SK-N-SH treated with all-trans-retinoic acid at 6 μM for 48 hours (cell line): Measurements from ENCODE around the gene C10orf143.
"Not testable (repeated sequence)": the region's sequence is repeated elsewhere in the genome, so short reads cannot be mapped to it uniquely, and the experiment has no call there.

Experiments used
- ATAC-seq: fragments of 200-7000 bp; cut with Tn5 transposase; 3 replicates; pipeline ENCODE4 v1.9.1; 2020; ENCODE audit warnings: mild to moderate bottlenecking, moderate library complexity
- ARNTL ChIP-seq: fragments of 450-650 bp; formaldehyde crosslinking; IDR thresholded peaks from 2 replicates; pipeline ENCODE4 v1.5.0; 2020; ENCODE audit warnings: low read depth, mild to moderate bottlenecking, moderate library complexity, borderline replicate concordance
- BACH2 ChIP-seq: fragments of 250-450 bp; sonication (Bioruptor Pico); IDR thresholded peaks from 2 replicates; pipeline ENCODE4 v1.9.0; 2021; ENCODE audit warnings: mild to moderate bottlenecking, borderline replicate concordance
- CSDC2 ChIP-seq: fragments of 250-450 bp; sonication (Bioruptor Pico); IDR thresholded peaks from 2 replicates; pipeline ENCODE4 v1.5.0; 2020; ENCODE audit warnings: mild to moderate bottlenecking, moderate library complexity
- ESRRG ChIP-seq: fragments of 250-450 bp; sonication (Bioruptor Pico); IDR thresholded peaks from 2 replicates; pipeline ENCODE4 v1.6.1; 2021; ENCODE audit warnings: mild to moderate bottlenecking
- GLIS3 ChIP-seq: fragments of 250-450 bp; sonication (Bioruptor Pico); IDR thresholded peaks from 2 replicates; pipeline ENCODE4 v1.5.0; 2020; ENCODE audit warnings: mild to moderate bottlenecking, moderate library complexity
- ISL1 ChIP-seq: fragments of 250-450 bp; sonication (Bioruptor Pico); IDR thresholded peaks from 2 replicates; pipeline ENCODE4 v2.1.2; 2022; ENCODE audit warnings: mild to moderate bottlenecking, moderate library complexity
- OSR1 ChIP-seq: fragments of 250-450 bp; sonication (Bioruptor Pico); IDR thresholded peaks from 2 replicates; pipeline ENCODE4 v1.8.0; 2022; ENCODE audit warnings: moderate library complexity, mild to moderate bottlenecking, inconsistent platforms
- PPARA ChIP-seq: fragments of 250-450 bp; sonication (Bioruptor Pico); IDR thresholded peaks from 2 replicates; pipeline ENCODE4 v1.5.0; 2020; ENCODE audit warnings: mild to moderate bottlenecking, borderline replicate concordance
- RARB ChIP-seq: fragments of 250-450 bp; sonication (Bioruptor Pico); IDR thresholded peaks from 2 replicates; pipeline ENCODE4 v1.8.0; 2021; ENCODE audit warnings: mild to moderate bottlenecking, moderate library complexity
- SNAI2 ChIP-seq: fragments of 250-450 bp; sonication (Bioruptor Pico); IDR thresholded peaks from 2 replicates; pipeline ENCODE4 v1.5.0; 2020; ENCODE audit warnings: mild to moderate bottlenecking, moderate library complexity
- TCF4 ChIP-seq: fragments of 250-450 bp; sonication (Bioruptor Pico); IDR thresholded peaks from 2 replicates; pipeline ENCODE4 v1.8.0; 2021; ENCODE audit warnings: mild to moderate bottlenecking, moderate library complexity, borderline replicate concordance
- TOX ChIP-seq: fragments of 250-450 bp; sonication (Bioruptor Pico); IDR thresholded peaks from 2 replicates; pipeline ENCODE4 v1.8.0; 2021; ENCODE audit warnings: mild to moderate bottlenecking, moderate library complexity, borderline replicate concordance
- ZC3H10 ChIP-seq: fragments of 250-450 bp; sonication (Bioruptor Pico); IDR thresholded peaks from 2 replicates; pipeline ENCODE4 v1.5.1; 2021; ENCODE audit warnings: mild to moderate bottlenecking, moderate library complexity
- ZNF565 ChIP-seq: fragments of 450-650 bp; formaldehyde crosslinking; conservative IDR thresholded peaks from 2 replicates; pipeline ENCODE4 v1.5.0; 2020; ENCODE audit warnings: low read depth, mild to moderate bottlenecking, moderate library complexity
- ZNF70 ChIP-seq: fragments of 450-650 bp; formaldehyde crosslinking; IDR thresholded peaks from 2 replicates; pipeline ENCODE4 v1.5.0; 2020; ENCODE audit warnings: mild to moderate bottlenecking, moderate library complexity
- ZNF8 ChIP-seq: fragments of 450-650 bp; formaldehyde crosslinking; IDR thresholded peaks from 2 replicates; pipeline ENCODE4 v1.5.0; 2020; ENCODE audit warnings: mild to moderate bottlenecking, moderate library complexity
- TF ChIP-seq, protein P1 (sequence below): fragments of 250-450 bp; sonication (Bioruptor Pico); IDR thresholded peaks from 2 replicates; pipeline ENCODE4 v1.5.1; 2020; ENCODE audit warnings: low read depth, mild to moderate bottlenecking, moderate library complexity
- TF ChIP-seq, protein P2 (sequence below): fragments of 250-450 bp; sonication (Bioruptor Pico); IDR thresholded peaks from 2 replicates; pipeline ENCODE4 v1.8.0; 2021; ENCODE audit warnings: low read depth, mild to moderate bottlenecking, moderate library complexity, borderline replicate concordance
- TF ChIP-seq, protein P3 (sequence below): fragments of 250-450 bp; sonication (Bioruptor Pico); IDR thresholded peaks from 2 replicates; pipeline ENCODE4 v1.5.1; 2021; ENCODE audit warnings: mild to moderate bottlenecking, moderate library complexity
- TF ChIP-seq, protein P4 (sequence below): fragments of 250-450 bp; sonication (Bioruptor Pico); IDR thresholded peaks from 2 replicates; pipeline ENCODE4 v1.5.0; 2020; ENCODE audit warnings: mild to moderate bottlenecking, moderate library complexity

The C10orf143 gene

DNA sequence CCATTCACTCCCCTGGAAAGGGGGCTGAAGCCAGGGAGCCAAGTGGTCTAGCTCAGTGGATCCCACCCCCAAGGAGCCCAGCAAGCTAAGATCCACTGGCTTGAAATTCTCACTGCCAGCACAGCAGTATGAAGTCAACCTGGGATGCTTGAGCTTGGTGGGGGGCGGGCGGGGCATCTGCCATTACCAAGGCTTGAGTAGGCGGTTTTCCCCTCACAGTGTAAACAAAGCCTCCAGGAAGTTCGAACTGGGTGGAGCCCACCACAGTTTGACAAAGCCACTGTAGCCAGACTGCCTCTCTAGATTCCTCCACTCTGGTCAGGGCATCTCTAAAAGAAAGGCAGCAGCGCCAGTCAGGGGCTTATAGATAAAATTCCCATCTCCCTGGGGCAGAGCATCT is 20.1 kb downstream of the C10orf143 start:
- ATAC-seq: not testable (repeated sequence)

DNA sequence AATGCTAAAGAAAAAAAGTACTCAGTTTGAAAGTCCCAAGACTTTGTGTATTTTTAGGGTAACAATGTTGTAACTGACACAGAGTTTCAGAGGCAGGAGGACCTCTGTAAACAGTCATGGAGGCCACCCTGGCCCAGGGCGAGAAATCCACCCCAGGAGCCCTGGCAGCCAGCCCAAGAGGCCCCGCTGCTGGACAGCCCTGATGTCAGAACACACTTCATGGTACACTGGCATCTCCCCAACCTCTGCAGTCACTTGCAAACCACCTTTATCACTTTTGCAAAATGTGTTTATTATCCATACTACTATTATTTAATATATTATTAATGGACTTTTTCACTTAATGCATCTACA is 30.2 kb downstream of the C10orf143 start:
- TF ChIP-seq, protein P1, sequence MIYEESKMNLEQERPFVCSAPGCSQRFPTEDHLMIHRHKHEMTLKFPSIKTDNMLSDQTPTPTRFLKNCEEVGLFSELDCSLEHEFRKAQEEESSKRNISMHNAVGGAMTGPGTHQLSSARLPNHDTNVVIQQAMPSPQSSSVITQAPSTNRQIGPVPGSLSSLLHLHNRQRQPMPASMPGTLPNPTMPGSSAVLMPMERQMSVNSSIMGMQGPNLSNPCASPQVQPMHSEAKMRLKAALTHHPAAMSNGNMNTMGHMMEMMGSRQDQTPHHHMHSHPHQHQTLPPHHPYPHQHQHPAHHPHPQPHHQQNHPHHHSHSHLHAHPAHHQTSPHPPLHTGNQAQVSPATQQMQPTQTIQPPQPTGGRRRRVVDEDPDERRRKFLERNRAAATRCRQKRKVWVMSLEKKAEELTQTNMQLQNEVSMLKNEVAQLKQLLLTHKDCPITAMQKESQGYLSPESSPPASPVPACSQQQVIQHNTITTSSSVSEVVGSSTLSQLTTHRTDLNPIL: no peak
- no peak for TF ChIP-seq BACH2
- no peak for TF ChIP-seq ESRRG
- no peak for TF ChIP-seq TOX (CRISPR knock-in tag)
- TF ChIP-seq ARNTL: no peak
- TF ChIP-seq, protein P2, sequence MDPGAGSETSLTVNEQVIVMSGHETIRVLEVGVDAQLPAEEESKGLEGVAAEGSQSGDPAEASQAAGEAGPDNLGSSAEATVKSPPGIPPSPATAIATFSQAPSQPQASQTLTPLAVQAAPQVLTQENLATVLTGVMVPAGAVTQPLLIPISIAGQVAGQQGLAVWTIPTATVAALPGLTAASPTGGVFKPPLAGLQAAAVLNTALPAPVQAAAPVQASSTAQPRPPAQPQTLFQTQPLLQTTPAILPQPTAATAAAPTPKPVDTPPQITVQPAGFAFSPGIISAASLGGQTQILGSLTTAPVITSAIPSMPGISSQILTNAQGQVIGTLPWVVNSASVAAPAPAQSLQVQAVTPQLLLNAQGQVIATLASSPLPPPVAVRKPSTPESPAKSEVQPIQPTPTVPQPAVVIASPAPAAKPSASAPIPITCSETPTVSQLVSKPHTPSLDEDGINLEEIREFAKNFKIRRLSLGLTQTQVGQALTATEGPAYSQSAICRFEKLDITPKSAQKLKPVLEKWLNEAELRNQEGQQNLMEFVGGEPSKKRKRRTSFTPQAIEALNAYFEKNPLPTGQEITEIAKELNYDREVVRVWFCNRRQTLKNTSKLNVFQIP (CRISPR knock-in tag): no peak
- TF ChIP-seq RARB (CRISPR knock-in tag): no peak
- no peak for ATAC-seq

DNA sequence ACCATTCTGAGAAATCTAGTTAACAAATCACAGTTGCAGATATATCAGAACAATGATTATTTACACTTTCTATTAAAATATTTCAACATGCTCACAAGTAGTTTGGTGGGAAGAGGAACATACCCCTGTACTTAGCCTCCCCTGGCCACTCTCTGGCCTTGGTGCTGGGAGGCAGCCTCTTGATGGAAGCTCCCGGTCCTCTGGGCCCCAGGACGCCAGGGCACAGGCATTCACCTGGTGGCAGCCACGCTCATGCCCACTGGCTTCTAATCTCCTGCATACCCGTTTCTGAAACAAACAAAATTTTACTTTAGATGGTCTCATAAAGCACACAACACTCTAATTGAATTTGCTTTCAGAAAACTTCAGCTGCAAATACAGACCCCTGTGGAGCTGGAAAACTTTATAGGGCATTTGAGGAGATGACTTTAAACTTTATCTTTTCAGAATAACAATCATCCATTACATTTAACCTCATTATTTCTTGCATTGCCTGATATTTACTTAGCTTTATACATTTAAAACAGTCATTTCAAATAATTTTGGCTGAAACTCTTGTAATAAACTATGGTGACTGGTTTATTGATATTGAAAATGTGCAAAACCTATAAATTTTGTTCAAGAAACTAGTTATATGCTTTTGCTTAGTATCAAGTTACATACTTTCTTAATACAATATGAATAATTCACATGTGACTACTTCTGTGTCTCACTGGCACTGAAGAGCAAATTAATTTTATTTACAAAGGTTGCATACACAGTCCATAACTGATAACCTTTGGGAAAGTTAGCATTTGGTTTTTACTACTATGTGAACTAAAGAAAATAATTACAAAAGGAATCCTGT is 30.8 kb downstream of the C10orf143 start:
- no peak for ATAC-seq
- TF ChIP-seq SNAI2 (CRISPR knock-in tag) (no peak), OSR1 (CRISPR knock-in tag) (no peak), TCF4 (CRISPR knock-in tag) (no peak), GLIS3 (CRISPR knock-in tag) (no peak), ARNTL (no peak), ESRRG (no peak), PPARA (CRISPR knock-in tag) (no peak), ZC3H10 (CRISPR knock-in tag) (no peak), ZNF70 (CRISPR knock-in tag) (no peak), BACH2 (no peak), ISL1 (CRISPR knock-in tag) (no peak), ZNF8 (no peak), ZNF565 (no peak), CSDC2 (CRISPR knock-in tag) (no peak)
- TF ChIP-seq, protein P3, sequence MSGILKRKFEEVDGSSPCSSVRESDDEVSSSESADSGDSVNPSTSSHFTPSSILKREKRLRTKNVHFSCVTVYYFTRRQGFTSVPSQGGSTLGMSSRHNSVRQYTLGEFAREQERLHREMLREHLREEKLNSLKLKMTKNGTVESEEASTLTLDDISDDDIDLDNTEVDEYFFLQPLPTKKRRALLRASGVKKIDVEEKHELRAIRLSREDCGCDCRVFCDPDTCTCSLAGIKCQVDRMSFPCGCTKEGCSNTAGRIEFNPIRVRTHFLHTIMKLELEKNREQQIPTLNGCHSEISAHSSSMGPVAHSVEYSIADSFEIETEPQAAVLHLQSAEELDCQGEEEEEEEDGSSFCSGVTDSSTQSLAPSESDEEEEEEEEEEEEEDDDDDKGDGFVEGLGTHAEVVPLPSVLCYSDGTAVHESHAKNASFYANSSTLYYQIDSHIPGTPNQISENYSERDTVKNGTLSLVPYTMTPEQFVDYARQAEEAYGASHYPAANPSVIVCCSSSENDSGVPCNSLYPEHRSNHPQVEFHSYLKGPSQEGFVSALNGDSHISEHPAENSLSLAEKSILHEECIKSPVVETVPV (CRISPR knock-in tag): no peak
- TF ChIP-seq, protein P1: no peak

DNA sequence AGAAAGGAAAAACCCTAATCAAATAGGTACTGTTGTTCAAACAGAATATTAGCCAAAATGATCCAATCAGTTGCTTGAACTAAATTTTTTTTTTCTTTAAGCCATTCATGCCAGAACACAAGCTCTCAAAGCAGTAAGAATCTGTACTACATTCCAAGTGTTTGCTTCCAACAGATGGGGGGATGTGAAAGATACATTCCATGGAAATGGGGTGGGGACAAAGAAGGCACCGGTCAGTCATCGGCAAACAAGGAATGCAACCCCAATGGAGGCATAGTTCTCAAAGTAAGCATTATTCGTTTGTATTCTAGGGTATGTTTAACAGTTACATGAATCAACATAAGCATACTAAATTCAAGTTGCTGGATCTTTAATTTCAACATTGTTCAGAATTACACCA is 32.5 kb downstream of the C10orf143 start:
- no peak for ATAC-seq
- TF ChIP-seq, protein P2 (CRISPR knock-in tag): no peak
- TF ChIP-seq, protein P4, sequence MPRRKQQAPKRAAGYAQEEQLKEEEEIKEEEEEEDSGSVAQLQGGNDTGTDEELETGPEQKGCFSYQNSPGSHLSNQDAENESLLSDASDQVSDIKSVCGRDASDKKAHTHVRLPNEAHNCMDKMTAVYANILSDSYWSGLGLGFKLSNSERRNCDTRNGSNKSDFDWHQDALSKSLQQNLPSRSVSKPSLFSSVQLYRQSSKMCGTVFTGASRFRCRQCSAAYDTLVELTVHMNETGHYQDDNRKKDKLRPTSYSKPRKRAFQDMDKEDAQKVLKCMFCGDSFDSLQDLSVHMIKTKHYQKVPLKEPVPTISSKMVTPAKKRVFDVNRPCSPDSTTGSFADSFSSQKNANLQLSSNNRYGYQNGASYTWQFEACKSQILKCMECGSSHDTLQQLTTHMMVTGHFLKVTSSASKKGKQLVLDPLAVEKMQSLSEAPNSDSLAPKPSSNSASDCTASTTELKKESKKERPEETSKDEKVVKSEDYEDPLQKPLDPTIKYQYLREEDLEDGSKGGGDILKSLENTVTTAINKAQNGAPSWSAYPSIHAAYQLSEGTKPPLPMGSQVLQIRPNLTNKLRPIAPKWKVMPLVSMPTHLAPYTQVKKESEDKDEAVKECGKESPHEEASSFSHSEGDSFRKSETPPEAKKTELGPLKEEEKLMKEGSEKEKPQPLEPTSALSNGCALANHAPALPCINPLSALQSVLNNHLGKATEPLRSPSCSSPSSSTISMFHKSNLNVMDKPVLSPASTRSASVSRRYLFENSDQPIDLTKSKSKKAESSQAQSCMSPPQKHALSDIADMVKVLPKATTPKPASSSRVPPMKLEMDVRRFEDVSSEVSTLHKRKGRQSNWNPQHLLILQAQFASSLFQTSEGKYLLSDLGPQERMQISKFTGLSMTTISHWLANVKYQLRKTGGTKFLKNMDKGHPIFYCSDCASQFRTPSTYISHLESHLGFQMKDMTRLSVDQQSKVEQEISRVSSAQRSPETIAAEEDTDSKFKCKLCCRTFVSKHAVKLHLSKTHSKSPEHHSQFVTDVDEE (CRISPR knock-in tag): no peak
- TF ChIP-seq SNAI2 (CRISPR knock-in tag) (no peak), GLIS3 (CRISPR knock-in tag) (no peak)
- TF ChIP-seq, protein P3 (CRISPR knock-in tag): no peak
